ENCODE results near the gene FLAD1. TPM values are rescaled to one million over a fixed set of nuclear protein-coding genes. Genes with fewer than 3 reads are reported as not detected.

The FLAD1 gene
- total RNA-seq, 1 experiment from 2014 or later: 82.4 TPM

- no peak for DNase-seq (ENCODE audit: low spot score)
- BruUV-seq (replicated peaks): no TSS peak
- peak overlapping the region; percentile 40 for H3K27ac ChIP-seq (ENCODE audit: low read depth, low read length, poor library complexity, severe bottlenecking)
- H3K4me3 ChIP-seq (ENCODE audit: low read depth, low read length, poor library complexity, severe bottlenecking): no peak overlapping the region
- no peaks in the 10 kb centered on the region for H3K9me3 ChIP-seq (ENCODE audit: low read depth, low read length, poor library complexity, severe bottlenecking)
- TF ChIP-seq CTCF (conservative IDR thresholded peaks at IDR 0.05; ENCODE audit: low read depth, low read length) (no peak), EZH2 (IDR thresholded peaks at IDR 0.05; ENCODE audit: borderline replicate concordance, low read depth, low read length, poor library complexity, severe bottlenecking) (no peak)
- H3K27me3 ChIP-seq (replicated peaks; ENCODE audit: insufficient read depth, low read depth, low read length, poor library complexity): no peaks in the 10 kb centered on the region
- peaks cover 5% of the 10 kb centered on the region for H3K4me1 ChIP-seq (ENCODE audit: insufficient read depth, low read length, poor library complexity, severe bottlenecking)
- CTCF ChIA-PET: no interaction called here
- no peaks in the 10 kb centered on the region for H3K36me3 ChIP-seq (ENCODE audit: insufficient read depth, low read length, poor library complexity, severe bottlenecking)
- POLR2A ChIA-PET (ENCODE audit: low non-redundant PET): interaction anchor here (0.7 kb wide), 2 partner anchors 26 to 351 kb away, joined by 3 to 4 read pairs; no protein-coding TSS in a partner anchor
- intact Hi-C loops (cut with micrococcal nuclease; ENCODE audit: unreplicated experiment): loop anchor here (5.0 kb wide), 1 partner anchor 35 kb away; the partner anchor contains the start of gene PYGO2
These were observed 14.0 kb downstream of the FLAD1 start for GRCh38 chr1:154996966-154997701.

- intact Hi-C loops (cut with micrococcal nuclease; ENCODE audit: unreplicated experiment): loop anchor here (5.0 kb wide), 1 partner anchor 36 kb away; the partner anchor contains the start of gene PYGO2
- H3K9me3 ChIP-seq (ENCODE audit: low read depth, low read length, poor library complexity, severe bottlenecking): no peaks in the 10 kb centered on the region
- TF ChIP-seq CTCF (conservative IDR thresholded peaks at IDR 0.05; ENCODE audit: low read depth, low read length): no peak
- no peak for TF ChIP-seq EZH2 (IDR thresholded peaks at IDR 0.05; ENCODE audit: borderline replicate concordance, low read depth, low read length, poor library complexity, severe bottlenecking)
- CTCF ChIA-PET: interaction anchor here (0.6 to 1.5 kb wide), 7 partner anchors 11 to 439 kb away, joined by 4 to 17 read pairs (median 5); partner anchors contain the start of gene PBXIP1
- no peaks in the 10 kb centered on the region for H3K36me3 ChIP-seq (ENCODE audit: insufficient read depth, low read length, poor library complexity, severe bottlenecking)
- H3K4me3 ChIP-seq (ENCODE audit: low read depth, low read length, poor library complexity, severe bottlenecking): no peak overlapping the region
- no peaks in the 10 kb centered on the region for H3K27me3 ChIP-seq (replicated peaks; ENCODE audit: insufficient read depth, low read depth, low read length, poor library complexity)
- POLR2A ChIA-PET (ENCODE audit: low non-redundant PET): interaction anchor here (0.6 to 0.7 kb wide), 2 partner anchors 141 to 1116 kb away, joined by 5 to 13 read pairs; no protein-coding TSS in a partner anchor
- peaks cover 5% of the 10 kb centered on the region for H3K4me1 ChIP-seq (ENCODE audit: insufficient read depth, low read length, poor library complexity, severe bottlenecking)
- DNase-seq (ENCODE audit: low spot score): no peak
- H3K27ac ChIP-seq (ENCODE audit: low read depth, low read length, poor library complexity, severe bottlenecking): no peak overlapping the region
- BruUV-seq (replicated peaks): no TSS peak
These were observed 15.1 kb downstream of the FLAD1 start for GRCh38 chr1:154998201-154998780.

- ChIA-PET POLR2A (ENCODE audit: low non-redundant PET) (interaction anchor here (0.6 to 0.8 kb wide), 4 partner anchors 18 to 1117 kb away, joined by 4 to 13 read pairs (median 5); no protein-coding TSS in a partner anchor), CTCF (interaction anchor here (0.6 to 1.5 kb wide), 10 partner anchors 11 to 440 kb away, joined by 3 to 17 read pairs (median 5); partner anchors contain the start of genes ADAM15, PBXIP1 and SHC1)
- intact Hi-C loops (cut with micrococcal nuclease; ENCODE audit: unreplicated experiment): loop anchor here (5.0 kb wide), 1 partner anchor 37 kb away; the partner anchor contains the start of gene PYGO2
- H3K9me3 ChIP-seq (ENCODE audit: low read depth, low read length, poor library complexity, severe bottlenecking): no peaks in the 10 kb centered on the region
- H3K27ac ChIP-seq (ENCODE audit: low read depth, low read length, poor library complexity, severe bottlenecking): peak overlapping the region; percentile 79
- H3K4me3 ChIP-seq (ENCODE audit: low read depth, low read length, poor library complexity, severe bottlenecking): peak overlapping the region; percentile 85
- TF ChIP-seq CTCF (conservative IDR thresholded peaks at IDR 0.05; ENCODE audit: low read depth, low read length) (peak; percentile 99), EZH2 (IDR thresholded peaks at IDR 0.05; ENCODE audit: borderline replicate concordance, low read depth, low read length, poor library complexity, severe bottlenecking) (no peak)
- peaks cover 5% of the 10 kb centered on the region for H3K4me1 ChIP-seq (ENCODE audit: insufficient read depth, low read length, poor library complexity, severe bottlenecking)
- H3K27me3 ChIP-seq (replicated peaks; ENCODE audit: insufficient read depth, low read depth, low read length, poor library complexity): no peaks in the 10 kb centered on the region
- no peaks in the 10 kb centered on the region for H3K36me3 ChIP-seq (ENCODE audit: insufficient read depth, low read length, poor library complexity, severe bottlenecking)
- DNase-seq (ENCODE audit: low spot score): peak; percentile 95
- no TSS peak for BruUV-seq (replicated peaks)
These were observed 15.8 kb downstream of the FLAD1 start for GRCh38 chr1:154998818-154999570.
